ENCODE measurements around the gene PTPN21.

PTPN21 gene

GRCh38 chr14:88504602-88505001 lies 50.2 kb downstream of the PTPN21 start:
- DNase-seq (ENCODE audit: low spot score): no peak

- no peak for DNase-seq (ENCODE audit: low spot score)
These were observed 50.9 kb downstream of the PTPN21 start for GRCh38 chr14:88503754-88504406.

GRCh38 chr14:88502740-88503139 lies 52.1 kb downstream of the PTPN21 start:
- DNase-seq (ENCODE audit: low spot score): no peak

- no peak for DNase-seq (ENCODE audit: low spot score)
These were observed 54.2 kb downstream of the PTPN21 start for GRCh38 chr14:88500611-88501010.

- DNase-seq (ENCODE audit: low spot score): no peak
These were observed 55.6 kb downstream of the PTPN21 start for GRCh38 chr14:88499225-88499624.

- DNase-seq (ENCODE audit: low spot score): no peak
These were observed 58.4 kb downstream of the PTPN21 start for GRCh38 chr14:88496414-88496813.

- DNase-seq (ENCODE audit: low spot score): no peak
These were observed 61.2 kb downstream of the PTPN21 start for GRCh38 chr14:88493392-88494185.

- peak; percentile 78 for DNase-seq (ENCODE audit: low spot score)
These were observed 62.3 kb downstream of the PTPN21 start for GRCh38 chr14:88492272-88493089.

- DNase-seq (ENCODE audit: low spot score): no peak
These were observed 64.6 kb downstream of the PTPN21 start for GRCh38 chr14:88490168-88490567.

- no peak for DNase-seq (ENCODE audit: low spot score)
These were observed 65.9 kb downstream of the PTPN21 start for GRCh38 chr14:88488897-88489296.

- DNase-seq (ENCODE audit: low spot score): no peak
These were observed 66.7 kb downstream of the PTPN21 start for GRCh38 chr14:88488081-88488480.

GRCh38 chr14:88482524-88482923 lies 72.3 kb downstream of the PTPN21 start:
- no peak for DNase-seq (ENCODE audit: low spot score)

GRCh38 chr14:88481794-88482193 lies 73.0 kb downstream of the PTPN21 start:
- DNase-seq (ENCODE audit: low spot score): no peak

- DNase-seq (ENCODE audit: low spot score): no peak
These were observed 73.7 kb downstream of the PTPN21 start for GRCh38 chr14:88481059-88481458.

- DNase-seq (ENCODE audit: low spot score): no peak
These were observed 75.2 kb downstream of the PTPN21 start for GRCh38 chr14:88479574-88479987.

- no peak for DNase-seq (ENCODE audit: low spot score)
These were observed 75.9 kb downstream of the PTPN21 start for GRCh38 chr14:88478931-88479330.

GRCh38 chr14:88477513-88478250 lies 77.1 kb downstream of the PTPN21 start:
- no peak for DNase-seq (ENCODE audit: low spot score)

GRCh38 chr14:88476825-88477224 lies 78.0 kb downstream of the PTPN21 start:
- no peak for DNase-seq (ENCODE audit: low spot score)

GRCh38 chr14:88476214-88476774 lies 78.5 kb downstream of the PTPN21 start:
- no peak for DNase-seq (ENCODE audit: low spot score)

- DNase-seq (ENCODE audit: low spot score): peak; percentile 39
These were observed 81.0 kb downstream of the PTPN21 start for GRCh38 chr14:88473791-88474190.

- no peak for DNase-seq (ENCODE audit: low spot score)
These were observed 84.0 kb downstream of the PTPN21 start for GRCh38 chr14:88470542-88471440.

All from HuH-7 (cell line).